K562 (cell line): ENCODE data around the gene FNDC11.

Experiments used
- ATF1 ChIP-seq, 2 experiments: fragments of 450-650 bp in 1 of 2; IDR thresholded peaks; 2 replicates each; pipeline ENCODE4 v1.6.1; 2016; ENCODE audit warnings: missing compliant biosample characterization in 1 of 2, missing genetic modification characterization in 1 of 2
- BACH1 ChIP-seq: fragments of 200-800 bp; sonication (Bioruptor generic); IDR thresholded peaks from 2 replicates; pipeline ENCODE4 v1.6.1; 2016; ENCODE audit warnings: missing genetic modification characterization, missing compliant biosample characterization
- CTCF ChIP-seq, 3 experiments: IDR thresholded peaks in 2 of 3; conservative IDR thresholded peaks in 1 of 3; 2 replicates each; pipeline ENCODE4 v1.5.1; 2011 to 2012; ENCODE audit warnings: low read length in 3 of 3, mild to moderate bottlenecking in 3 of 3, control low read depth in 2 of 3, improper control_type of control experiment in 1 of 3, inconsistent platforms in 1 of 3, low read depth in 1 of 3, mixed read lengths in 1 of 3, moderate library complexity in 1 of 3; ENCODE audit not compliant: insufficient read depth in 2 of 3
- ETV5 ChIP-seq: sonication (generic); formaldehyde crosslinking; IDR thresholded peaks from 2 replicates; pipeline ENCODE4 v1.4.0; 2020; ENCODE audit warnings: low read depth, mild to moderate bottlenecking, missing genetic modification reagents
- POLR2AphosphoS5 ChIP-seq: IDR thresholded peaks from 2 replicates; pipeline ENCODE4 v1.6.1; 2011; ENCODE audit warnings: mild to moderate bottlenecking, low read depth, low read length, moderate library complexity; ENCODE audit not compliant: control insufficient read depth, insufficient read depth
- RNF219 ChIP-seq: fragments of 250-450 bp; sonication (Bioruptor Pico); IDR thresholded peaks from 2 replicates; pipeline ENCODE4 v1.5.0; 2022; ENCODE audit warnings: mild to moderate bottlenecking
- SMC3 ChIP-seq: conservative IDR thresholded peaks from 2 replicates; pipeline ENCODE4 v1.6.1; 2011; ENCODE audit warnings: low read depth, low read length, improper control_type of control experiment; ENCODE audit not compliant: insufficient read depth
- TBL1XR1 ChIP-seq, 2 experiments: IDR thresholded peaks; 2 replicates each; pipeline ENCODE4 v1.6.1; 2012; ENCODE audit warnings: improper control_type of control experiment in 2 of 2, low read length in 2 of 2, mild to moderate bottlenecking in 1 of 2
- TSHZ1 ChIP-seq: fragments of 250-450 bp; sonication (Bioruptor Pico); IDR thresholded peaks from 2 replicates; pipeline ENCODE4 v1.4.0; 2020; ENCODE audit warnings: mild to moderate bottlenecking, moderate library complexity
- USF1 ChIP-seq: sonication (generic); formaldehyde crosslinking; IDR thresholded peaks from 2 replicates; pipeline ENCODE4 v1.9.0; 2022; ENCODE audit warnings: mild to moderate bottlenecking, missing genetic modification reagents
- ZBTB40 ChIP-seq, 2 experiments: fragments of 450-650 bp in 1 of 2; sonication (generic) in 1 of 2; formaldehyde crosslinking in 1 of 2; IDR thresholded peaks; 2 replicates each; pipeline versions ENCODE4 v1.7.1 to v1.9.0; 2016 to 2022; ENCODE audit warnings: inconsistent platforms in 1 of 2, mild to moderate bottlenecking in 1 of 2, missing genetic modification reagents in 1 of 2
- ZNF121 ChIP-seq: sonication (generic); formaldehyde crosslinking; conservative IDR thresholded peaks from 2 replicates; pipeline ENCODE4 v1.8.0; 2022; ENCODE audit warnings: missing genetic modification reagents
- ZNF224 ChIP-seq: sonication (generic); formaldehyde crosslinking; IDR thresholded peaks from 2 replicates; pipeline ENCODE4 v1.8.0; 2022; ENCODE audit warnings: mild to moderate bottlenecking, missing genetic modification reagents
- ZNF707 ChIP-seq: fragments of 250-450 bp; sonication (Bioruptor Pico); conservative IDR thresholded peaks from 2 replicates; pipeline ENCODE4 v1.8.0; 2022; ENCODE audit warnings: inconsistent platforms, mild to moderate bottlenecking, moderate library complexity

GRCh38 chr20:63507083-63507743 lies 46.7 kb upstream of the FNDC11 start:
- TF ChIP-seq SMC3 (no peak), ATF1 (CRISPR knock-in tag; IDR thresholded peaks at IDR 0.05) (no peak), ATF1 (tag; IDR thresholded peaks at IDR 0.05) (no peak), ZNF121 (CRISPR knock-in tag) (no peak), TSHZ1 (CRISPR knock-in tag) (no peak), BACH1 (tag) (no peak; the same call in 1 of the 2 replicates), ZNF707 (CRISPR knock-in tag) (no peak), POLR2AphosphoS5 (no peak), ZBTB40 (IDR thresholded peaks at IDR 0.05) (no peak), ZBTB40 (CRISPR knock-in tag; IDR thresholded peaks at IDR 0.05) (no peak), ZNF224 (no peak), USF1 (no peak), ETV5 (no peak), TBL1XR1 (IDR thresholded peaks at IDR 0.05; ENCODE audit: low read length in 2 of 2) (no peak), RNF219 (CRISPR knock-in tag) (no peak), CTCF (IDR thresholded peaks at IDR 0.05 in 2 of 3, conservative IDR thresholded peaks at IDR 0.05 in 1 of 3; ENCODE audit: insufficient read depth in 2 of 3, low read depth in 1 of 3, low read length in 3 of 3) (no peak)
